Activated CD8-positive, alpha-beta memory T cell treated with anti-CD3 and anti-CD28 coated beads, Interleukin-2, amount 50 U/mL, for 1 hour (primary cell): ENCODE data around the gene CCT6B.
"Not testable (repeated sequence)": the region's sequence is repeated elsewhere in the genome, so short reads cannot be mapped to it uniquely, and the experiment has no call there.

Experiments
- DNase-seq: peaks from one replicate; pipeline ENCODE4 v3.0.0-alpha.2; 2020; ENCODE audit errors: extremely low read depth

CCT6B gene

DNA sequence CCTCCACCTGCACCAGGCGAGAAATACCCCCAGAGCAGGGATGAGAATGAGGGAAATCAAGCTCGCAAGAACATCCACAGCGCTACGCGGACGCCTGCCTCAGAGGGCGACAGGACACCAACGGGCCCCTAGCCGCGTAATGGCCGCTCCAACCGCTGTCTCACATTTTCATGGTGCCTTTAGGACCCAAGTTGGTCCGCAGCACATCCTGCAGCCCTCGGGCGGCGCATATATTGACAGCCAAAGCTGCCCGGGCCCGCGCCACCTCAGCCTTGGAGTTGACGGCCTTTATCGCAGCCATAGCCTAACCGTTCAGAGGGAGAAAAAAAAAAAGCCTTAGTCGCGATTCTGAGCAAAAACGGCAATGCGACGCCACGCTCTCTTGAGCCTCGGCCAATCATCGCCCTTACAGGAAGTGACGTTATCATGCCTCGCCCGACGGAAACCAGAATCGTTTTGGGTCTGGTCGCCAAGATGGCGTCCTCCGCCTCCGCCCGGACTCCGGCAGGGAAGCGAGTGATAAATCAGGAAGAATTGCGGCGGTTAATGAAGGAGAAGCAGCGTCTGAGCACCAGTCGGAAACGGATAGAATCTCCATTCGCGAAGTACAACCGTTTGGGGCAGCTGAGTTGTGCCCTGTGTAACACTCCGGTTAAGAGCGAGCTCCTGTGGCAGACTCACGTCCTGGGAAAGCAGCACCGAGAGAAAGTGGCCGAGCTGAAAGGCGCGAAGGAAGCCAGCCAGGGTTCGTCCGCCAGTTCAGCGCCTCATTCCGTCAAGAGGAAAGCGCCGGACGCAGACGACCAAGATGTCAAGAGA lies at the start of gene CCT6B, which contains the start of gene ZNF830:
CCT6B (minus strand) TSS at position 368 of the 819 bp plus-strand sequence; CDS start at position 301, 67 bp downstream.
ZNF830 (plus strand) TSS at position 448 of the 819 bp plus-strand sequence; CDS start at position 475, 27 bp downstream.
- DNase-seq: peak; percentile 80

DNA sequence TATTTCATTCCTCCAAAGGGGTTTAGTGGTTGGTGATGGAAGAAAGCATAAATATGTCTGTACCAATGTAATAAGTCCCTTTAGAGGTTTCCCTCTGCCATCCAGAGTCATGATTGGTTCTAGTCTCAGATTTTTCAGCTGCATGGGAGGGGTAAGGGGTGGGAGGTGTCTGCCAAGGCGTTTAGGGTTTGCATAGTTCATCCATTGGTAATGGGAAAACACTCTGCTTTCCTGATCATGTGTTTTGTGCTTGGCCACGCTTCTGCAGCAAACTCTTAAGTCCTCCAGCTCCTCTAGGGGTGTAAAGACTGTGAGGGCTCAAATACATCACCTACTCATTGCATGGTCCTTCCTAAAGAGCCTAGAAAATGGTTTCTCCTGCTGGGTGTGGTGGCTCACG lies 48.8 kb upstream of the CCT6B start:
- no peak for DNase-seq

DNA sequence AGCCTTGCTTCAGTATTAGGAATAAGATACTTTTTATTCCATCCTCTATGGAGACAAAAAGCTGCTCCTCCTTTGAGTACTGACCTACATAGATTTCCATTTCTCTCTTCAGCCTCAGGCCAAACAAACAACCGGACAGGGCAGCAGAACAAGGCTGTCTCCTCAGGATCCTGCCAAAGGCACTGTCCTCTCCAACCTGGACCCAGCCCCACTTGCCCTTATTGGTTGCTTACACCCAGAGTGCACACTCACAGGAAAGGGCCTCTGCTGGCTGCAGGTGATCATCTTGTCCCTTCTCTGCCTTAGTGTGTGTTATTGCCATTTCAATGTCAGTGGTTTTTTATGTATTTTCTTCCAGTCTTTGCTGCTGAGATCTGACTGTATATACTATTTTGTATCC lies 45.7 kb upstream of the CCT6B start:
- no peak for DNase-seq

- no peak for DNase-seq
Measured at GRCh38 chr17:35006345-35006744, 45.1 kb upstream of the CCT6B start.

- DNase-seq: no peak
Measured at GRCh38 chr17:35003778-35004177, 42.5 kb upstream of the CCT6B start.

DNA sequence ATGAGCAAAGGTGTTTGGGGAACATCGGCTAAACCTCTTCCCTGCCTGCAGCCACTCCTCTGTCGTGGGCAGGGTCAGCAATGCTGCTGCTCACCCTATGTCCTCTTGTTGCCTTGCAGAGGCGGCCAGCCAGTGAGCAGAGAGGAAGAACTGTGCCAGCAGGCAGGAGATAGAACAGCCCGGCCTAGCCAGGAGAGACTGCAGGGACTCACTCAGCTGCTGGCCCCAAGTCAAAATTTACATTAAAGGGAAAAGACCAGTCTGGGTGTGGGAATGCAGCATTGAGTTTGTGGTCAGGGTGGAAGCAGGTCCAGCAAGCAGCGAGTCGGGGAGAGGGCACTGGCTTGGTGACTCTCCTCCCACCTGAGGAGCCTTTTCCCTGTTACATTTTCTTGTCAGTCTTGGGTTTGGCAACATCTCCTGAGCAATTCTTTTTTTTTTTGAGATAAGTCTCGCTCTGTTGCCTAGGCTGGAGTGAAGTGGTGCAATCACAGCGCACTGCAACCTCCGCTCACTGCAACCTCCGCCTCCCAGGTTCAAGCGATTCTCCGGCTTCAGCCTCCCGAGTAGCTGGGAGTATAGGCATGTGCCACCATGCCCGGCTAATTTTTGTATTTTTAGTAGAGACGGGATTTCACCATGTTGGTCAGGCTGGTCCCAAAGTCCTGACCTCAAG lies 41.8 kb upstream of the CCT6B start:
- no peak for DNase-seq

DNA sequence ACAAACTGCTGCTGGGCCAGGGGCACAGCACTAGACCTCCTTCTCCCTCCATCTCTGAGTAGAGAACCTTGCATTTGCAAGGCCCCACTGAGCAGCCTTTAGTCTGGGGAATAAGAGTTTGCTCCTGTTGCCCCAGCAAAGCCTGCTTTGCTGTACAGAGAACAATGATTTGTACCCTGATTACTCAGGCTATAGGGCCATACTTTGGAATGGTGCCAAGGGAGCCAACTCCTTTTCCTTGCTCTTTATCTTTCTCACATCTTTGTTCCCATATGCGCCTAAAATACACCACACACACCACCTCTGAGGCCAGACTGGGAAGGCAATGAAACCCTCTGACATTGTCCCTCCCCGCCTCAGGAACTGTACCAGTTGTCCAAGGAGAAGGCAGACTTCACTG lies 40.3 kb upstream of the CCT6B start:
- DNase-seq: no peak

DNA sequence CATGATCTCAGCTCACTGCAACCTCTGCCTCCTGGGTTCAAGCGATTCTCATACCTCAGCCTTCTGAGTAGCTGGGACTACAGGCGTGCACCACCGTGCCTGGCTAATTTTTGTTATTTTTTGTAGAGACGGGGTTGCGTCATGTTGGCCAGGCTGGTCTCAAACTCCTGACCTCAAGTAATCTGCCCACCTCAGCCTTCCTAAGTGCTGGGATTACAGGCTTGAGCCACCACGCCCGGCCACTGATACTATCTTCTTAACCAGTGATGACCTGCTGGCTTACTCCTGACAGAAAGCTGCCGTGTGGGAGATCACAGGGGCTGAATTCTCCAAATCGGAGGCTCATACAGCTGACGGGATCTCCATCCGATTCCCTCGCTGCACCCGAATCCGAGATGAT lies 39.7 kb upstream of the CCT6B start:
- not testable (repeated sequence) for DNase-seq

DNA sequence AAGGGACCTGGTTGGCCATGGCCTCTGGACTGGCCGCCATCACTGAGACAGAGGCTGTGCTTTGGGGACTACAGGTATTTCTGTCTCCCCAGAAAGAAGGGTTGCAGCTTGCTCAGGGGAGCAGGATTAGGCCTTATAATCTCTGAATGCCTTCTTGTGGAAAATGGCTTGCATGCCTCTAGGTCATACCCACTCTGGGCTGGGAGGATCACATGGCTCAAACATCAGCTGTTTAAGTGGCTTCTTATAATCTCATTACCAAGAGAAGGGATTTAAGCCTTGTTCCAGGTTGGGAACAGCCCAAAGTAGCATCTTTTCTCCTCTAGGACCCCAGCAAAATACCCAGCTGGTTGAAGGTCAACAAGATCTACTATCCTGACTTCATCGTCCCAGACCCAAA lies 38.2 kb upstream of the CCT6B start:
- no peak for DNase-seq

DNA sequence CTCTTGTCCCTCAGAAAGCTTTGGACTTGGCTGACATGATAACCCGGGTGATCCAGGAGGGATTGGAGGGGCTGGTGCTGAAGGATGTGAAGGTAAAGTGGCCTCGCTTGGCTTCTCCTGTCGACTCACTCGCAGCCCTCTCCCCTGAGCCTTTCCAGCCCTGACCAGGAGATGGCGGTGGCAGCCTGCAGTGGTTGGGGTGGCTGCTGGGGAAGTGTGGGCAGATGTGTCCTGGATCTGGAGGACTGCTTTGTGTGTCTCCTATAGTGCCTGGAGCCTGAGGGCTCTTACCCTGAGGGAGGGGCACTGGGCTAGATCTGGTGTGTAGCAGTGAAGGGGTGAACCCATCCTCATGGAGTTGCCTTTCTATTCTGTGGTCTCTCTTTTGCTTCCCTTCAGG lies 36.9 kb upstream of the CCT6B start:
- peak; percentile 27 for DNase-seq

DNA sequence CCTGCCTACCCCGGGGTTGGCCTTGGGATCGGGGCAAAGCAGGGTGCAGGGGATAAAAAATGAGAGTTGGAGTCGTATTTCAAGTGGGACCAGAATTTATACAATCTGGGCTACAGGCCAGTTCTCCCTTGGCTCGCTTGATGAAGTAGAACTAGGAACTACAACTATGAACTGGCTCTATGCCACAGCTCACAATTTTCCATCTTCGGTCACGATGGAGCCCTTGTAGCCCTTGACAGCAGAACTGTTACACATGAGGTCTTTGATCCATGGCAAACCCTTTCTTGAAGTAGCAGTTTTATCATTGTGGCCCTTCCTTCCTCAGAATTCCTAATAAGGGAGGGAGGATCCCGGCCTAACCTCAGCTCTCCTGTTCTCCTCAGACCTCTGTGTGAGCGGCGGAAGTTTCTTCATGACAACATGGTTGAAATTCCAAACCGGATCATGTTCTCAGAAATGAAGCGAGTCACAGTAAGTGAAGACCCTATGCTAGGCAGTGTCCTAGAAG lies 36.1 kb upstream of the CCT6B start:
- no peak for DNase-seq

GRCh38 chr17:34996422-34997285 lies 35.4 kb upstream of the CCT6B start:
- no peak for DNase-seq

DNA sequence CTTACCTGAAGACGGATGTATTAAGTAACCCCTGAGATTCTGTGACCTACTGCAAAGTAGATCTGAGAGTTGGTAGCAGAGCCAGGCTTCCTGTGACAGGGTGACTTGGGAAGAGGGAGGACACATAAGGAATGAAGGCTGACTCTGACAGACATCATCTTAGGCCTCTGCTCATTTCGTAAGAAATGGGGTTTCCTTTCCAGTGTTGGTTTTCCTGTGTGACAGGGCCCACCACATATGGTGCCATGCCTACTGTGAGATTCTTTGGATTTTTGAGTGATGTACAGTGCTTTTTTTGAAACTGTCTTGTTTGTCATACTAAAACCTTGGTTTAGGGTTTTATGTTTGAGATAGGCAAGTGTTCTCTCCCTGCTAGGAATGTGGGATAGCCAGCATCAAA lies 31.8 kb upstream of the CCT6B start:
- no peak for DNase-seq

- no peak for DNase-seq
Measured at GRCh38 chr17:34991606-34992005, 30.3 kb upstream of the CCT6B start.

GRCh38 chr17:34990921-34991365 lies 29.7 kb upstream of the CCT6B start:
- DNase-seq: no peak

- no peak for DNase-seq
Measured at GRCh38 chr17:34989473-34989872, 28.2 kb upstream of the CCT6B start.

- no peak for DNase-seq
Measured at GRCh38 chr17:34988644-34989043, 27.4 kb upstream of the CCT6B start.

- no peak for DNase-seq
Measured at GRCh38 chr17:34987232-34987631, 26.0 kb upstream of the CCT6B start.

DNA sequence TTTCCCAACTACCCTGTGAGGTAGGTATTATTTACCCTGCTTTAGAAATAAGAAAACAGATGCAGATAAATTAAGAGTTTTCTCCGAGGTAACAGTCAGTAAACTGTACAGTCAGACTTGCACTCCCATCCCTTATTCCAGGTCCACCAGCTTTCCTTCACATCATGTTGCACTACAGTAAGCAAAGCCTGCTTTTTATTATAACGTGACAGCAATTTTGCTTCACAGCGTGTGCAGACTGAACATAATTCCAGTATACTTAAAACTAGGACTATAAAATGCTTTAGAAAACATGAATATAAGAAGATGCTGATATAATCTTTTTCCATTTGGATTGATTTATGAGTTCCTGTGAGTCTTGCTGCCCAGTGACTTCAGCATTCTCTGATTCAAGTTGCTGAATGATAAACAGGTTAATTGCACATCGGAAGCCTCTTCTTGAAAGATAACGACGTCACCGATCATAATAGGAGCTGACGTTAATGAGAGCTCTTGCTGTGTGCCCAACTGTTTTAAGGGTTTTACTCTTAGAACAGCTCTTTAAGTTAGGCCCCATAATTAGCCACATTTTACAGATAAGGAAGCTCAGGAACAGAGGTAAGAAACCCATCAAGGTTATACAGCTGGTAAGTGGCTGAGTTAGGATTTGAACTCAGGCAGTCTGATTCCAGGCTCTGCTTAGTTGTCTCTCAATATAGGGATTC lies 20.4 kb upstream of the CCT6B start:
- DNase-seq: no peak

DNA sequence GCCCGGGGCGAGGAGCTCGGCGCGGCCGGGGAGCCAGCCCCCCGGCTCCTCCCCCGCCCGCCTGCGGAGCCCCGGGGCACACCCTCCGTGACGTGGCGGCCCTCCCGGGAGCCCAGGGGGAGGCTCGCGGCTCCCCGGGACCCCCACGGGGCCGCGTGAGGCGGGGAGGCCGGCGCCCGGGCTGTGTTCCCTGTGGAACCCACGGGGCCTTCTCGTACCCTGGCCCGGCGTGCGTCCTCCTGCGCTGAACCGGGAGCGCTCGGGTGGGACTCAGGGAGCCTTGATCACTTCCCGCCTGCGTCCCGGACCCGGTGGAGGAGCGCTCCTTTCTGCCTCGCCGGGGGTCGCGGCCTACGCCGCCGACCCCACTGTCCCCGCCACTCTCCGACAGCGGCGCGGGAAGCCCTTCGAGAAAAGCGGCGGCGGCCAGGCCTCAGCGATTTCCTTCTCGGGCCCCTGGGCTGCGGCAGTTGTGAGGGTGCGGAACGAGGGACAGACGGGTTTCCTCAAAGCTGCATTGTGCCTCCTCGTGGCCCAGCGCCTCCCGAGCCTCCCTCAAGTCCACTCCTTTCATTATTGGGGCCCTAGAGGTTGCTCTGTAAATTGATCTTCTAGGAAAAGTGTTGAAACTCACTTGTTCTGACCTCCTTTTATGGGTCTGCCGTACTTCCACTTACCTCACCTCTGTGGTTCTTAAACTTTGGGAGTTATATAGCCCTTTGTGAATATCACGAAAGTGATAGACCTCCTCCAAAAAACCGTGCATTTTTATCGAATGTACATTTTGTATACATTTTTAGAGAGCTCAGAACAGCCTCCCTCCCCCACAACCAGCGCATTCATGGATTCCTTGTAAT lies 19.6 kb upstream of the CCT6B start:
- DNase-seq: peak; percentile 19
